ENCODE measurements around the gene WWC2. TPM values are rescaled to one million over a fixed set of nuclear protein-coding genes. Genes with fewer than 3 reads are reported as not detected.
A peak's percentile ranks its signal among the peaks of the same experiment; 100 is the strongest.

Gene WWC2
- total and polyA plus RNA-seq, 2 experiments from 2014 or later = 33.2 to 48.3 TPM

DNA sequence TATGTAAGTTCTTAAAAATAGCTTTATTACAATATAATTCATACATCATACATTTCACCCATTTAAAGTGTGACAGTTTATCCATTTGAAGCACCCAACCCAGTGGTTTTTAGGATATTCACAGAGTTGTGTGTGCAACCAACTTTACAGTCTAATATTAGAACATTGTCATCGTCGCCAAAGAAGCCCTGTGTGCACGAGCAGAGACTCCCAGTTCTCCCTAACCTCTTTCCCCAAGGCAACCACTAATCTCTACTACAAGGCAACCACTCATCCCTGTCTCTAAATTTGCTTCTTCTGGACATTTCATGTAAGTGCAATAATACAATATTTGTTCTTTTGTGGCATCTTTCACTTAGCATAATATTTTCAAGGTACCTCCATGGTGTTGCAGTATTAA, 173.3 kb downstream of the WWC2 start:
- TF ChIP-seq EZH2phosphoT487 (IDR thresholded peaks at IDR 0.05; ENCODE audit: insufficient read depth, low read depth) (no peak), EZH2 (IDR thresholded peaks at IDR 0.05; ENCODE audit: insufficient read depth, poor library complexity, severe bottlenecking) (no peak)
- Histone ChIP-seq H3K9ac (no peak overlapping the region), H3K4me3 (no peak overlapping the region), H3F3A (ENCODE audit: insufficient read depth) (peaks cover 9% of the 10 kb centered on the region; the same call in 1 of the 2 replicates), H4K20me1 (ENCODE audit: insufficient read depth) (no peaks in the 10 kb centered on the region), H3K9me2 (ENCODE audit: insufficient read depth) (no peaks in the 10 kb centered on the region), H3K9me3 (ENCODE audit: low read depth) (no peaks in the 10 kb centered on the region), H3K27me3 (replicated peaks; ENCODE audit: insufficient read depth) (no peaks in the 10 kb centered on the region), H3K27ac (no peak overlapping the region), H3K4me2 (ENCODE audit: unreplicated experiment) (no peak overlapping the region), H2AFZ (no peak overlapping the region), H3K79me2 (ENCODE audit: insufficient read depth) (no peaks in the 10 kb centered on the region), H3K36me3 (ENCODE audit: low read depth) (peaks cover 88% of the 10 kb centered on the region), H3K4me1 (ENCODE audit: insufficient read depth) (no peaks in the 10 kb centered on the region)
- 77 to 78% methylated on average over 3 of the region's 3 CpGs for WGBS, 2 experiments (ENCODE audit: low coverage in 1 of 2, low lambda C conversion rate in 2 of 2, missing lambda C conversion rate in 2 of 2)
- in situ Hi-C loops (cut with MboI) = loop anchor here (10.0 kb wide), 1 partner anchor 132 kb away; no protein-coding TSS in a partner anchor
- DNase-seq = no peak

DNA sequence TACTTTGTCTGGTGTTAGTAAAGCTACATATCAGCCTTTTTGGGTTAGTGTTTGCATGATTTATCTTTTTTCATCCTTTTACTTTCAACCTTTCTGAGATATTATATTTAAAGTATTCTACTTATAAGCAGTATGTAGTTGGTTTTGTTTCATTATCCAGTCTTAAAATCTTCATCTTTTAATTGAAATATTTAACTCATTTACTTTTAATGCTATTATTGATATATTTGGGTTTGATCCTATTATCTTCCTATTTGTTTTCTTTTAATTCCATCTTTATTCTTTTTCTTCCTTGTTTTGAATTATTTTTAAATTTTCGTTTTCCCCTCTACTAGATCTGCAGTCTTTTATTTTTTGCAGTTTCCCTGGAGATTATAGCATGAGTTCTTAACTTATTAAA, 177.0 kb downstream of the WWC2 start:
- H2AFZ ChIP-seq = no peak overlapping the region
- in situ Hi-C loops (cut with MboI) = loop anchor here (10.0 kb wide), 1 partner anchor 129 kb away; no protein-coding TSS in a partner anchor
- no peaks in the 10 kb centered on the region for H4K20me1 ChIP-seq (ENCODE audit: insufficient read depth)
- no peaks in the 10 kb centered on the region for H3K9me2 ChIP-seq (ENCODE audit: insufficient read depth)
- H3K36me3 ChIP-seq (ENCODE audit: low read depth) = peaks cover 65% of the 10 kb centered on the region
- no peak overlapping the region for H3K4me3 ChIP-seq
- no peaks in the 10 kb centered on the region for H3K27me3 ChIP-seq (replicated peaks; ENCODE audit: insufficient read depth)
- DNase-seq = no peak
- 0 to 4% methylated on average over 1 of the region's 1 CpG for WGBS, 2 experiments (ENCODE audit: low coverage in 1 of 2, low lambda C conversion rate in 2 of 2, missing lambda C conversion rate in 2 of 2)
- H3K27ac ChIP-seq = no peak overlapping the region
- H3K9me3 ChIP-seq (ENCODE audit: low read depth) = no peaks in the 10 kb centered on the region
- no peak overlapping the region for H3K4me2 ChIP-seq (ENCODE audit: unreplicated experiment)
- H3K79me2 ChIP-seq (ENCODE audit: insufficient read depth) = no peaks in the 10 kb centered on the region
- no peaks in the 10 kb centered on the region for H3K4me1 ChIP-seq (ENCODE audit: insufficient read depth)
- 0 out of 2 replicates have a peak, but pooled peaks cover 9% of the 10 kb centered on the region for H3F3A ChIP-seq (ENCODE audit: insufficient read depth)
- H3K9ac ChIP-seq = no peak overlapping the region
- TF ChIP-seq EZH2phosphoT487 (IDR thresholded peaks at IDR 0.05; ENCODE audit: insufficient read depth, low read depth) (no peak), EZH2 (IDR thresholded peaks at IDR 0.05; ENCODE audit: insufficient read depth, poor library complexity, severe bottlenecking) (no peak)

DNA sequence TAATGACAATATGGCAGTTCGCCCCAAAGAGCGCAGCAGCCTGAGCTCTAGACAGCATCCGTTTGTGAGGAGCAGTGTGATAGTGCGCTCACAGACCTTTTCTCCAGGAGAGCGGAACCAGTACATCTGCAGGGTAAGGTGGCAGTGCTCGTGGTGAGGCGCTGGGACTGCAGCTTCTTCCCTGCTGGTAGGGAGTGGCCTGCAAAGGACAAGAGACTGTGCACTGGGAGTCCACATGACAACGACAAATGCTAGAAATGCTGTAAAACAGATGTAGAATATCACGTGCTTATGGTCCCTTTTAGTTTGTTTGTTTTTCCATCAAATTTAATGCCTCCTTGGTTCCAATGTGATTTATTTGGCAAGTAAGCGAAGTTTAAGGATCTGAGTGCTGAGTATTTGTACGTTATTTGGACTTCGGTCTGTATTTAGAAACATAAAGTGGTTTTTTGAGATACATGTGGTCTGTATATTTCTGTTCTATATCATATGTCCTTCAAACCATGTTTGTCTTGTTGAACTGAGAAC, 185.3 kb downstream of the WWC2 start:
- H3K36me3 ChIP-seq (ENCODE audit: low read depth) = peaks cover 88% of the 10 kb centered on the region
- H3K4me1 ChIP-seq (ENCODE audit: insufficient read depth) = peaks cover 11% of the 10 kb centered on the region
- H3K27ac ChIP-seq = no peak overlapping the region
- H3F3A ChIP-seq (ENCODE audit: insufficient read depth) = peaks cover 18% of the 10 kb centered on the region; the same call in 1 of the 2 replicates
- no peak for TF ChIP-seq EZH2 (IDR thresholded peaks at IDR 0.05; ENCODE audit: insufficient read depth, poor library complexity, severe bottlenecking)
- no peaks in the 10 kb centered on the region for H4K20me1 ChIP-seq (ENCODE audit: insufficient read depth)
- H2AFZ ChIP-seq = no peak overlapping the region
- H3K79me2 ChIP-seq (ENCODE audit: insufficient read depth) = no peaks in the 10 kb centered on the region; the same call in 1 of the 2 replicates
- no peak overlapping the region for H3K9ac ChIP-seq
- no peak overlapping the region for H3K4me3 ChIP-seq
- WGBS, 2 experiments (ENCODE audit: low coverage in 1 of 2, low lambda C conversion rate in 2 of 2, missing lambda C conversion rate in 2 of 2) = 62 to 70% methylated on average over 12 of the region's 12 CpGs
- no peaks in the 10 kb centered on the region for H3K27me3 ChIP-seq (replicated peaks; ENCODE audit: insufficient read depth)
- H3K9me2 ChIP-seq (ENCODE audit: insufficient read depth) = no peaks in the 10 kb centered on the region
- in situ Hi-C loops (cut with MboI) = no loop called here
- H3K4me2 ChIP-seq (ENCODE audit: unreplicated experiment) = no peak overlapping the region
- no peaks in the 10 kb centered on the region for H3K9me3 ChIP-seq (ENCODE audit: low read depth)
- no peak for DNase-seq

DNA sequence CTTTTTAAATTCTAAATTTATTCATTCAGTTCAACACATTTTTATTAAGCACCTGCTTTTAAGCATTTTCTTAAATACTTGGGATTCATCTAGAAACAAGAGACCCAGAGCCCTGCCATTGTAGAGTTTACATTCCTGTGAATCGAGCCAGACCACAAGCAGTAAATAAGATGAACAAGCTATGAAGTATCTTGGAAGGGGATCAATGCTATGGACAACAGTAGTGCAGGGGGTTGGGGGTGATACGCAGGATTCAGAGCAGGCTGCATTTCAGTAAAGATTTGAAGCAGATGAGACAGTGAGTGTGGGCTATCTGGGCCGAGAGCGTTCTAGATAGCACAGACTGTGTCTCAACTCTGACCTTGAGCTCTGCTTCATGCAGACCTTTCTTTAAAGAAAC, 185.9 kb downstream of the WWC2 start:
- H3K9ac ChIP-seq = no peak overlapping the region
- no peaks in the 10 kb centered on the region for H3K9me2 ChIP-seq (ENCODE audit: insufficient read depth)
- in situ Hi-C loops (cut with MboI) = no loop called here
- no peaks in the 10 kb centered on the region; the same call in 1 of the 2 replicates for H3K79me2 ChIP-seq (ENCODE audit: insufficient read depth)
- no peak overlapping the region for H2AFZ ChIP-seq
- H3K4me2 ChIP-seq (ENCODE audit: unreplicated experiment) = no peak overlapping the region
- peaks cover 18% of the 10 kb centered on the region; the same call in 1 of the 2 replicates for H3F3A ChIP-seq (ENCODE audit: insufficient read depth)
- no peaks in the 10 kb centered on the region for H3K9me3 ChIP-seq (ENCODE audit: low read depth)
- TF ChIP-seq EZH2 (IDR thresholded peaks at IDR 0.05; ENCODE audit: insufficient read depth, poor library complexity, severe bottlenecking) = no peak
- no peak for TF ChIP-seq EZH2phosphoT487 (IDR thresholded peaks at IDR 0.05; ENCODE audit: insufficient read depth, low read depth)
- H3K27me3 ChIP-seq (replicated peaks; ENCODE audit: insufficient read depth) = no peaks in the 10 kb centered on the region
- peaks cover 89% of the 10 kb centered on the region for H3K36me3 ChIP-seq (ENCODE audit: low read depth)
- peaks cover 11% of the 10 kb centered on the region for H3K4me1 ChIP-seq (ENCODE audit: insufficient read depth)
- no peak overlapping the region for H3K27ac ChIP-seq
- 51 to 53% methylated on average over 4 of the region's 4 CpGs for WGBS, 2 experiments (ENCODE audit: low coverage in 1 of 2, low lambda C conversion rate in 2 of 2, missing lambda C conversion rate in 2 of 2)
- H4K20me1 ChIP-seq (ENCODE audit: insufficient read depth) = no peaks in the 10 kb centered on the region
- peak; percentile 72 for DNase-seq
- no peak overlapping the region for H3K4me3 ChIP-seq
